Upper lobe of left lung (tissue), 4 donors: ENCODE results near the gene PNKD.

Source experiments
- CTCF ChIP-seq, 6 experiments: fragments of 450-650 bp in 4 of 6; fragments of 200-600 bp in 2 of 6; sonication (generic) in 2 of 6; IDR thresholded peaks; one replicate each; pipeline ENCODE4 v1.5.1; 2016 to 2019; ENCODE audit warnings: antibody characterized with exemption in 6 of 6
- EP300 ChIP-seq, 4 donors: sonication (generic); formaldehyde crosslinking; IDR thresholded peaks; one replicate each; pipeline ENCODE4 v1.5.1; 2017; ENCODE audit warnings: antibody characterized with exemption in 4 of 4, control low read depth in 2 of 4

DNA sequence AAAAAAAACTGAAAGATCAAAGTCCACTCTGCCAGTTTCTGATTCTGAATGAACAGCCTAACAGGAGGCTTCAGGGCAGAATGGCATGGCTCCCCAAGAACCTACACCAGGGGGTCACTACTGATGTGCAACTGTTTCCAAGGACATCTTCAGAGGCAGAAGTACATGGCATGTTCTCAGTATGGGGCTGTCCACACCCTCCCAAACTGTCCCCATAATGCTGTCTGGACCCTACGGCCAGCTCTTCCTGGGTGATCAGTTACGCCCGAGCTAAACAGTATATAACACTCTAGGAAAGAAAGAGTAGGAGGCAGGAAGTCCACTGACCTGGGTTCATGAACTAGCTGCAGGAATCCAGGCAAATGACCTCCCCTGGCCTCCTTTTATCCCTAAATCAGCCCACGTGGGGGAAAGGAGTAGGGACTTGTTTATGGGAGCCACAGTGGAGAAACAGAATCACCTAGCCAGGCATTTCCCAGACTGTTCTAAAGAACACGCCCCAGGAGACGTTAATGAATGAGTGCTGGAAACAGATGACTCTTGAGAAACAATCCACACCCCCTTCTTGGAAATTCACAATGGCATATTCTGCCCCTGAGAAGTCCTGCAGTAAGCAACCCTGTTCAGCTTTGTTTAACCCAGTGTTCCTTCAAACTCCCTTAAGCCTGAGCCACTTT lies 19.5 kb downstream of the PNKD start:
- TF ChIP-seq CTCF (IDR thresholded peaks at IDR 0.05): no peak
- TF ChIP-seq EP300 (IDR thresholded peaks at IDR 0.05): peak in 3 of 4 donors; percentile 35 to 91 (median 62)
